Activated CD8-positive, alpha-beta T cell treated with anti-CD3 and anti-CD28 coated beads for 36 hours (primary cell): ENCODE measurements around the gene EIF1. TPM values are rescaled to one million over a fixed set of nuclear protein-coding genes. Genes with fewer than 3 reads are reported as not detected.

Experiments
- ATAC-seq: fragments of 200-7000 bp; cut with Tn5 transposase; one replicate; pipeline ENCODE4 v1.10.0; 2021; ENCODE audit warnings: mild to moderate bottlenecking, moderate library complexity
- CTCF ChIA-PET: fragments of 350-600 bp; sonication (Branson Sonifier 250); formaldehyde crosslinking; loops from one replicate; lab custom pipeline; 2021; ENCODE audit warnings: antibody characterized with exemption; lab: Charles Lee
- POLR2A ChIA-PET: fragments of 350-600 bp; sonication (Branson Sonifier 250); formaldehyde crosslinking; loops from one replicate; lab custom pipeline; 2021; ENCODE audit warnings: antibody characterized with exemption; lab: Charles Lee
- DNase-seq: peaks from one replicate; pipeline ENCODE4 v3.0.0-alpha.2; 2020
- H3K27ac Mint-ChIP-seq: one replicate; pipeline ENCODE4 v1.8.0; 2021; ENCODE audit warnings: mild to moderate bottlenecking, mixed read lengths
- H3K27me3 Mint-ChIP-seq: one replicate; pipeline ENCODE4 v1.8.0; 2021; ENCODE audit warnings: mixed read lengths
- H3K36me3 Mint-ChIP-seq: one replicate; pipeline ENCODE4 v1.8.0; 2021; ENCODE audit warnings: low read depth, mixed read lengths
- H3K4me1 Mint-ChIP-seq: one replicate; pipeline ENCODE4 v1.8.0; 2021; ENCODE audit warnings: low read depth, mixed read lengths
- H3K4me3 Mint-ChIP-seq: one replicate; pipeline ENCODE4 v1.8.0; 2021; ENCODE audit warnings: mild to moderate bottlenecking, moderate library complexity, mixed read lengths
- H3K9me3 Mint-ChIP-seq: one replicate; pipeline ENCODE4 v1.8.0; 2021; ENCODE audit warnings: mixed read lengths
- CTCF ChIP-seq: fragments of 200-600 bp; IDR thresholded peaks from one replicate; pipeline ENCODE4 v1.8.0; 2022; ENCODE audit warnings: antibody characterized with exemption, mild to moderate bottlenecking
- intact Hi-C: fragments of 100-400 bp; cut with micrococcal nuclease; formaldehyde crosslinking; loops from one replicate; pipeline ENCODE4 v1.10.0; 2022
- total RNA-seq, 2 experiments: library from RNA; stranded (reverse); gene quantifications; one replicate each; pipeline ENCODE4 v1.2.3, GENCODE V29; 2021

Gene EIF1
- total RNA-seq, 2 experiments from 2014 or later = 924 to 930 TPM

GRCh38 chr17:41655611-41656111 lies 33.0 kb upstream of the EIF1 start:
- ATAC-seq (no peak), DNase-seq (no peak)
- ChIA-PET CTCF (interaction anchor here (1.0 kb wide), 1 partner anchor 107 kb away, joined by 3 read pairs; no protein-coding TSS in a partner anchor), POLR2A (no interaction called here)
- Mint-ChIP-seq H3K27ac (no peak overlapping the region), H3K4me1 (no peaks in the 10 kb centered on the region), H3K27me3 (peaks cover 3% of the 10 kb centered on the region), H3K9me3 (no peaks in the 10 kb centered on the region), H3K36me3 (no peaks in the 10 kb centered on the region), H3K4me3 (no peak overlapping the region)
- intact Hi-C loops = no loop called here
- no peak for TF ChIP-seq CTCF

GRCh38 chr17:41656249-41657023 lies 32.2 kb upstream of the EIF1 start:
- Mint-ChIP-seq H3K27me3 (peaks cover 3% of the 10 kb centered on the region), H3K4me1 (no peaks in the 10 kb centered on the region), H3K9me3 (no peaks in the 10 kb centered on the region), H3K36me3 (no peaks in the 10 kb centered on the region), H3K27ac (no peak overlapping the region), H3K4me3 (no peak overlapping the region)
- intact Hi-C loops = no loop called here
- TF ChIP-seq CTCF = no peak
- no peak for ATAC-seq
- no peak for DNase-seq
- POLR2A ChIA-PET = no interaction called here
- CTCF ChIA-PET = no interaction called here

- Mint-ChIP-seq H3K4me1 (no peaks in the 10 kb centered on the region), H3K36me3 (no peaks in the 10 kb centered on the region), H3K9me3 (no peaks in the 10 kb centered on the region), H3K27me3 (no peaks in the 10 kb centered on the region), H3K4me3 (no peak overlapping the region), H3K27ac (no peak overlapping the region)
- DNase-seq = no peak
- TF ChIP-seq CTCF = no peak
- ChIA-PET POLR2A (no interaction called here), CTCF (interaction anchor here (1.3 kb wide), 1 partner anchor 9 kb away, joined by 12 read pairs; no protein-coding TSS in a partner anchor)
- intact Hi-C loops = no loop called here
- no peak for ATAC-seq
These were observed 31.4 kb upstream of the EIF1 start for GRCh38 chr17:41657176-41657754.

DNA sequence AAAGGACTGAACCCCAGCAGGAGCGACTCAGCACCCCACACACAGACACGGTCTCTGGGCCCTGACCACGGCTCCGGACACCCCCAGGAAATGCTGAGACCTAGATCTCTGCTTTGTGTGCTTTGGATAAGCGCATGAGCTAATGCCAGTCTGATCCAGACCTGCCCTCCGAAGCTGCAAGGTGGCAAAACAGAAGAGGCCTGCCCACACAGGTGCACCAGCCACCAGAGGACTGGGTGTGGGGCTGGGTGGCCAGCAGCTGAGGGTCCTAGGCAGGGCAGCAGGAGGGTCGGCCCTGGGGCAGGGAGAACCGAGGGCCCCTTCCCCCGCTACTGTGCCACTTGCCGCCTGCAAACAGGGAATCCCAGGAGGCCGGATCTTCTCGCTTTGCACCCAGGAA lies 30.7 kb upstream of the EIF1 start:
- ChIA-PET POLR2A (no interaction called here), CTCF (interaction anchor here (1.3 kb wide), 2 partner anchors 10 to 109 kb away, joined by 3 to 12 read pairs; no protein-coding TSS in a partner anchor)
- no peaks in the 10 kb centered on the region for H3K27me3 Mint-ChIP-seq
- intact Hi-C loops = no loop called here
- no peak overlapping the region for H3K4me3 Mint-ChIP-seq
- no peaks in the 10 kb centered on the region for H3K9me3 Mint-ChIP-seq
- no peaks in the 10 kb centered on the region for H3K4me1 Mint-ChIP-seq
- no peak for TF ChIP-seq CTCF
- no peak for DNase-seq
- H3K27ac Mint-ChIP-seq = no peak overlapping the region
- ATAC-seq = no peak
- no peaks in the 10 kb centered on the region for H3K36me3 Mint-ChIP-seq

GRCh38 chr17:41658846-41659245 lies 29.8 kb upstream of the EIF1 start:
- Mint-ChIP-seq H3K9me3 (no peaks in the 10 kb centered on the region), H3K27ac (no peak overlapping the region), H3K4me3 (no peak overlapping the region), H3K27me3 (peaks cover 1% of the 10 kb centered on the region), H3K4me1 (no peaks in the 10 kb centered on the region), H3K36me3 (no peaks in the 10 kb centered on the region)
- ATAC-seq = no peak
- no peak for TF ChIP-seq CTCF
- intact Hi-C loops = no loop called here
- CTCF ChIA-PET = interaction anchor here (1.3 kb wide), 2 partner anchors 10 to 110 kb away, joined by 3 to 12 read pairs; no protein-coding TSS in a partner anchor
- POLR2A ChIA-PET = no interaction called here
- DNase-seq = no peak
